Thymus (tissue), 11 donors: ENCODE data around the gene FBXO7. TPM values are rescaled to one million over a fixed set of nuclear protein-coding genes. Genes with fewer than 3 reads are reported as not detected.

ENCODE experiments used
- DNase-seq, 9 donors: peaks; one replicate each; pipeline ENCODE4 v3.0.0-alpha.2; 2013; ENCODE audit warnings: low spot score in 9 of 9, low read depth in 6 of 9, missing footprints in 1 of 9
- H3K27ac ChIP-seq, 2 donors: one replicate each; pipeline ENCODE4 v1.5.1; 2013; ENCODE audit warnings: control low read depth in 1 of 2, low read depth in 1 of 2, low read length in 1 of 2, mild to moderate bottlenecking in 1 of 2, moderate library complexity in 1 of 2
- H3K27me3 ChIP-seq, 2 donors: one replicate each; pipeline ENCODE4 v1.5.1; 2013; ENCODE audit warnings: low read length in 1 of 2; ENCODE audit not compliant: control insufficient read depth in 2 of 2, insufficient read depth in 1 of 2
- H3K36me3 ChIP-seq, 2 donors: one replicate each; pipeline ENCODE4 v1.5.1; 2013; ENCODE audit warnings: low read length in 1 of 2, mild to moderate bottlenecking in 1 of 2, moderate library complexity in 1 of 2; ENCODE audit not compliant: control insufficient read depth in 2 of 2, insufficient read depth in 2 of 2
- H3K4me1 ChIP-seq, 2 donors: one replicate each; pipeline ENCODE4 v1.5.1; 2013; ENCODE audit warnings: low read length in 2 of 2; ENCODE audit not compliant: control insufficient read depth in 2 of 2, insufficient read depth in 2 of 2
- H3K4me3 ChIP-seq, 2 donors: one replicate each; pipeline ENCODE4 v1.5.1; 2013; ENCODE audit warnings: low read length in 2 of 2, control low read depth in 1 of 2, mild to moderate bottlenecking in 1 of 2
- H3K9me3 ChIP-seq, 2 donors: one replicate each; pipeline ENCODE4 v1.5.1; 2013; ENCODE audit warnings: low read length in 1 of 2, mild to moderate bottlenecking in 1 of 2; ENCODE audit not compliant: control insufficient read depth in 2 of 2, insufficient read depth in 1 of 2
- WGBS: extraction: QIAGEN DNeasy Blood & Tissue Kit; methylation state at CpG from one replicate; pipeline ENCODE4 v1.1.7; 2013; 5-methylcytosine and 5-hydroxymethylcytosine counted together
- polyA plus RNA-seq: library from polyadenylated mRNA; stranded (reverse); fragments of 200-250 nt; gene quantifications from one replicate; pipeline ENCODE4 v1.2.3, GENCODE V29; 2013
- total RNA-seq: library from RNA; stranded (reverse); fragments of 120-200 nt; gene quantifications from one replicate; pipeline ENCODE4 v1.2.4, GENCODE V29; 2013
- donor health status: healthy.

The FBXO7 gene
- total and polyA plus RNA-seq, 2 donors: 100 to 101 TPM

- Histone ChIP-seq H3K27ac (no peak overlapping the region), H3K36me3 (no peaks in the 10 kb centered on the region), H3K27me3 (no peaks in the 10 kb centered on the region), H3K9me3 (peaks cover 0 to 4% of the 10 kb centered on the region in 2 donors), H3K4me1 (no peaks in the 10 kb centered on the region), H3K4me3 (no peak overlapping the region)
- no peak for DNase-seq
- WGBS: 98% methylated on average over 8 of the region's 8 CpGs
These were observed 43.3 kb downstream of the FBXO7 start for GRCh38 chr22:32517921-32518320.

GRCh38 chr22:32518381-32518780, 43.8 kb downstream of the FBXO7 start:
- H3K4me1 ChIP-seq: no peaks in the 10 kb centered on the region
- no peak overlapping the region for H3K4me3 ChIP-seq
- 93% methylated on average over 1 of the region's 1 CpG for WGBS

GRCh38 chr22:32518848-32519247, 44.2 kb downstream of the FBXO7 start:
- Histone ChIP-seq H3K9me3 (peaks cover 0 to 4% of the 10 kb centered on the region in 2 donors), H3K4me1 (no peaks in the 10 kb centered on the region), H3K4me3 (no peak overlapping the region), H3K27ac (no peak overlapping the region), H3K36me3 (no peaks in the 10 kb centered on the region), H3K27me3 (no peaks in the 10 kb centered on the region)
- 94% methylated on average over 5 of the region's 5 CpGs for whole genome bisulfite sequencing
- no peak for DNase-seq

More at GRCh38 chr22:32518381-32518780, 43.8 kb downstream of the FBXO7 start:
- DNase-seq: no peak
- no peaks in the 10 kb centered on the region for H3K27me3 ChIP-seq
- H3K9me3 ChIP-seq: peaks cover 0 to 4% of the 10 kb centered on the region in 2 donors
- H3K36me3 ChIP-seq: no peaks in the 10 kb centered on the region
- H3K27ac ChIP-seq: no peak overlapping the region

GRCh38 chr22:32520612-32521011, 46.0 kb downstream of the FBXO7 start:
- 96% methylated on average over 5 of the region's 5 CpGs for WGBS
- H3K4me1 ChIP-seq: no peaks in the 10 kb centered on the region
- peaks cover 0 to 4% of the 10 kb centered on the region in 2 donors for H3K9me3 ChIP-seq
- H3K36me3 ChIP-seq: no peaks in the 10 kb centered on the region
- H3K4me3 ChIP-seq: no peak overlapping the region
- no peak overlapping the region for H3K27ac ChIP-seq
- H3K27me3 ChIP-seq: no peaks in the 10 kb centered on the region
- no peak for DNase-seq

GRCh38 chr22:32522237-32522636, 47.6 kb downstream of the FBXO7 start:
- no peak overlapping the region for H3K4me3 ChIP-seq
- DNase-seq: no peak
- 86% methylated on average over 5 of the region's 5 CpGs for WGBS
- no peaks in the 10 kb centered on the region for H3K27me3 ChIP-seq
- H3K36me3 ChIP-seq: no peaks in the 10 kb centered on the region
- peaks cover 0 to 4% of the 10 kb centered on the region in 2 donors for H3K9me3 ChIP-seq
- no peak overlapping the region for H3K27ac ChIP-seq
- no peaks in the 10 kb centered on the region for H3K4me1 ChIP-seq

GRCh38 chr22:32527756-32528155, 53.1 kb downstream of the FBXO7 start:
- H3K27ac ChIP-seq: no peak overlapping the region
- WGBS: 92% methylated on average over 5 of the region's 5 CpGs
- H3K4me1 ChIP-seq: peaks cover 0 to 2% of the 10 kb centered on the region in 2 donors
- no peaks in the 10 kb centered on the region for H3K36me3 ChIP-seq
- no peaks in the 10 kb centered on the region for H3K27me3 ChIP-seq
- H3K9me3 ChIP-seq: peaks cover 0 to 4% of the 10 kb centered on the region in 2 donors
- DNase-seq: no peak
- H3K4me3 ChIP-seq: no peak overlapping the region

- no peaks in the 10 kb centered on the region for H3K27me3 ChIP-seq
- DNase-seq: no peak
- H3K36me3 ChIP-seq: no peaks in the 10 kb centered on the region
- H3K27ac ChIP-seq: no peak overlapping the region
- no peak overlapping the region for H3K4me3 ChIP-seq
- H3K4me1 ChIP-seq: peaks cover 0 to 2% of the 10 kb centered on the region in 2 donors
- H3K9me3 ChIP-seq: peaks cover 0 to 4% of the 10 kb centered on the region in 2 donors
- 98% methylated on average over 9 of the region's 9 CpGs for WGBS
These were observed 53.7 kb downstream of the FBXO7 start for GRCh38 chr22:32528316-32528715.

- H3K4me1 ChIP-seq: peaks cover 0 to 2% of the 10 kb centered on the region in 2 donors
- H3K27me3 ChIP-seq: no peaks in the 10 kb centered on the region
- H3K9me3 ChIP-seq: peaks cover 0 to 4% of the 10 kb centered on the region in 2 donors
- 61% methylated on average over 29 of the region's 29 CpGs for WGBS
- peak; percentile 36 to 86 (median 65) for DNase-seq
- no peak overlapping the region for H3K4me3 ChIP-seq
- no peak overlapping the region for H3K27ac ChIP-seq
- no peaks in the 10 kb centered on the region for H3K36me3 ChIP-seq
These were observed 54.7 kb downstream of the FBXO7 start for GRCh38 chr22:32528984-32529982.

- DNase-seq: no peak
- no peak overlapping the region for H3K27ac ChIP-seq
- H3K4me3 ChIP-seq: no peak overlapping the region
- H3K36me3 ChIP-seq: no peaks in the 10 kb centered on the region
- peaks cover 0 to 4% of the 10 kb centered on the region in 2 donors for H3K9me3 ChIP-seq
- no peaks in the 10 kb centered on the region for H3K27me3 ChIP-seq
- WGBS: 93% methylated on average over 7 of the region's 7 CpGs
- peaks cover 0 to 2% of the 10 kb centered on the region in 2 donors for H3K4me1 ChIP-seq
These were observed 56.6 kb downstream of the FBXO7 start for GRCh38 chr22:32531228-32531627.
